Endodermal cell (in vitro differentiated cells): ENCODE results near the gene ARHGAP12. TPM values are rescaled to one million over a fixed set of nuclear protein-coding genes. Genes with fewer than 3 reads are reported as not detected.
A peak's percentile ranks its signal among the peaks of the same experiment; 100 is the strongest.

Experiments
- DNase-seq: peaks from one replicate; pipeline ENCODE4 v3.0.0-alpha.2; 2017
- H3K27ac ChIP-seq: 2 replicates; pipeline ENCODE4 v1.5.1; 2013; ENCODE audit warnings: mild to moderate bottlenecking, low read depth, low read length, moderate library complexity
- H3K27me3 ChIP-seq: 2 replicates; pipeline ENCODE4 v1.6.1; 2013; ENCODE audit warnings: mild to moderate bottlenecking, low read length, moderate library complexity; ENCODE audit not compliant: insufficient read depth, control insufficient read depth, poor library complexity, severe bottlenecking
- H3K36me3 ChIP-seq: 2 replicates; pipeline ENCODE4 v1.7.0; 2013; ENCODE audit warnings: mild to moderate bottlenecking, low read length, moderate library complexity; ENCODE audit not compliant: control insufficient read depth, insufficient read depth
- H3K4me1 ChIP-seq: one replicate; pipeline ENCODE4 v1.7.0; 2013; ENCODE audit warnings: low read length; ENCODE audit not compliant: control insufficient read depth, insufficient read depth
- H3K4me3 ChIP-seq: 2 replicates; pipeline ENCODE4 v1.5.1; 2013; ENCODE audit warnings: mild to moderate bottlenecking, low read length, moderate library complexity
- H3K9ac ChIP-seq: 2 replicates; pipeline ENCODE4 v1.6.1; 2013; ENCODE audit warnings: mild to moderate bottlenecking, low read length, moderate library complexity; ENCODE audit not compliant: poor library complexity, severe bottlenecking; ENCODE audit errors: extremely low read depth
- H3K9me3 ChIP-seq: 2 replicates; pipeline ENCODE4 v1.6.1; 2013; ENCODE audit warnings: mild to moderate bottlenecking, low read length, moderate library complexity; ENCODE audit not compliant: control insufficient read depth
- H3K27ac Mint-ChIP-seq: 2 replicates; pipeline ENCODE4 v1.8.0; 2020; ENCODE audit warnings: mixed read lengths
- H3K27me3 Mint-ChIP-seq: 2 replicates; pipeline ENCODE4 v1.8.0; 2021; ENCODE audit warnings: mild to moderate bottlenecking, mixed read lengths; ENCODE audit not compliant: insufficient read depth
- H3K36me3 Mint-ChIP-seq: 2 replicates; pipeline ENCODE4 v1.8.0; 2020; ENCODE audit warnings: low read depth, mixed read lengths
- H3K4me1 Mint-ChIP-seq: 2 replicates; pipeline ENCODE4 v1.8.0; 2020; ENCODE audit warnings: mixed read lengths
- H3K4me3 Mint-ChIP-seq: 2 replicates; pipeline ENCODE4 v1.8.0; 2020; ENCODE audit warnings: mild to moderate bottlenecking, moderate library complexity, mixed read lengths
- H3K9me3 Mint-ChIP-seq: 2 replicates; pipeline ENCODE4 v1.8.0; 2020; ENCODE audit warnings: mild to moderate bottlenecking, mixed read lengths
- CTCF ChIP-seq: fragments of 200-600 bp; sonication (generic); conservative IDR thresholded peaks from 2 replicates; pipeline ENCODE4 v1.5.0; 2021; ENCODE audit warnings: antibody characterized with exemption, mild to moderate bottlenecking
- WGBS, 2 experiments: methylation state at CpG; one replicate each; pipeline versions ENCODE4 v1.1.5 to v1.1.7; 2013; ENCODE audit warnings: missing lambda C conversion rate in 2 of 2, mixed read lengths in 1 of 2; ENCODE audit not compliant: insufficient coverage in 1 of 2, insufficient read length in 1 of 2; 5-methylcytosine and 5-hydroxymethylcytosine counted together
- total RNA-seq, 2 donors: library from RNA; stranded (reverse); fragmentation: NEBNext Ultra II Directional in 1 of 2; extraction: Animal tissue kit (Norgen Biotek cat#: 25700) in 1 of 2; gene quantifications; 2 replicates in 1 of 2; 3 replicates in 1 of 2; pipeline ENCODE4 v1.2.1, GENCODE V29; 2021

Gene ARHGAP12
- total RNA-seq, 2 donors from 2014 or later = 49.6 to 49.8 TPM

- peaks cover 15% of the 10 kb centered on the region for H3K4me1 ChIP-seq
- H3K9ac ChIP-seq = peak overlapping the region; percentile 86
- peak overlapping the region; percentile 94 for H3K27ac ChIP-seq
- Mint-ChIP-seq H3K4me1 (peaks cover 32% of the 10 kb centered on the region), H3K27ac (peak overlapping the region; percentile 90), H3K36me3 (peaks cover 9% of the 10 kb centered on the region), H3K9me3 (no peaks in the 10 kb centered on the region), H3K27me3 (no peaks in the 10 kb centered on the region), H3K4me3 (peak overlapping the region; percentile 83)
- H3K4me3 ChIP-seq = peak overlapping the region; percentile 100
- no peaks in the 10 kb centered on the region for H3K27me3 ChIP-seq
- TF ChIP-seq CTCF = peak; percentile 66
- peaks cover 12% of the 10 kb centered on the region for H3K9me3 ChIP-seq
- peaks cover 7% of the 10 kb centered on the region for H3K36me3 ChIP-seq
- WGBS, 2 experiments = 0% methylated on average over 3 to 58 of the region's 58 CpGs
- DNase-seq = peak; percentile 88
Measured at GRCh38 chr10:31927884-31928548, 615 bp downstream of the ARHGAP12 start.

GRCh38 chr10:31927565-31927883 lies 1.1 kb downstream of the ARHGAP12 start:
- Histone ChIP-seq H3K9me3 (peaks cover 15% of the 10 kb centered on the region), H3K4me1 (peaks cover 15% of the 10 kb centered on the region), H3K9ac (peak overlapping the region; percentile 79), H3K27me3 (no peaks in the 10 kb centered on the region), H3K27ac (peak overlapping the region; percentile 39), H3K4me3 (peak overlapping the region; percentile 100), H3K36me3 (peaks cover 10% of the 10 kb centered on the region)
- H3K4me1 Mint-ChIP-seq = peaks cover 32% of the 10 kb centered on the region
- DNase-seq = no peak
- H3K9me3 Mint-ChIP-seq = no peaks in the 10 kb centered on the region
- no peak for TF ChIP-seq CTCF
- H3K27ac Mint-ChIP-seq = peak overlapping the region; percentile 90
- peaks cover 9% of the 10 kb centered on the region for H3K36me3 Mint-ChIP-seq
- 0 to 1% methylated on average over 12 of the region's 12 CpGs for WGBS, 2 experiments
- no peaks in the 10 kb centered on the region for H3K27me3 Mint-ChIP-seq
- H3K4me3 Mint-ChIP-seq = peak overlapping the region; percentile 83

GRCh38 chr10:31926765-31927564 lies 1.7 kb downstream of the ARHGAP12 start:
- H3K27me3 Mint-ChIP-seq = no peaks in the 10 kb centered on the region

More at GRCh38 chr10:31926765-31927564, 1.7 kb downstream of the ARHGAP12 start:
- Histone ChIP-seq H3K4me3 (peak overlapping the region; percentile 100), H3K36me3 (peaks cover 10% of the 10 kb centered on the region), H3K4me1 (peaks cover 15% of the 10 kb centered on the region), H3K9me3 (peaks cover 15% of the 10 kb centered on the region), H3K27ac (no peak overlapping the region), H3K27me3 (no peaks in the 10 kb centered on the region), H3K9ac (peak overlapping the region; percentile 79)
- H3K36me3 Mint-ChIP-seq = peaks cover 11% of the 10 kb centered on the region
- H3K27ac Mint-ChIP-seq = peak overlapping the region; percentile 90
- DNase-seq = peak; percentile 52
- 12% methylated on average over 15 to 20 of the region's 22 CpGs for WGBS, 2 experiments
- peak overlapping the region; percentile 83 for H3K4me3 Mint-ChIP-seq
- no peak for TF ChIP-seq CTCF
- H3K4me1 Mint-ChIP-seq = peaks cover 33% of the 10 kb centered on the region
- H3K9me3 Mint-ChIP-seq = no peaks in the 10 kb centered on the region
